Common myeloid progenitor, CD34-positive (primary cell): Measurements from ENCODE around the gene BICRA.

Source experiments
- CTCF ChIA-PET: fragments of 350-600 bp; sonication (Branson Sonifier 250); formaldehyde crosslinking; loops from one replicate; lab custom pipeline; 2021; ENCODE audit warnings: antibody characterized with exemption; lab: Charles Lee
- POLR2A ChIA-PET: fragments of 350-600 bp; sonication (Branson Sonifier 250); formaldehyde crosslinking; loops from one replicate; lab custom pipeline; 2021; ENCODE audit warnings: antibody characterized with exemption; lab: Charles Lee
- DNase-seq, 3 donors: peaks; one replicate each; pipeline versions ENCODE4 v3.0.0 to v3.0.0-alpha.2; 2013
- H3K27ac ChIP-seq, 2 experiments: 1 replicate in 1 of 2; 2 replicates in 1 of 2; pipeline ENCODE4 v1.7.0; 2013; ENCODE audit warnings: inconsistent platforms in 2 of 2, low read length in 2 of 2, mild to moderate bottlenecking in 2 of 2, low read depth in 1 of 2, moderate library complexity in 1 of 2; ENCODE audit not compliant: severe bottlenecking in 2 of 2, insufficient read depth in 1 of 2, poor library complexity in 1 of 2
- H3K27me3 ChIP-seq, 5 experiments: replicated peaks in 2 of 5; 1 replicate in 3 of 5; 2 replicates in 2 of 5; pipeline versions ENCODE4 v1.6.1 to v1.7.0; 2013; ENCODE audit warnings: low read length in 4 of 5, mild to moderate bottlenecking in 2 of 5, moderate library complexity in 2 of 5, inconsistent platforms in 1 of 5; ENCODE audit not compliant: insufficient read depth in 5 of 5, control insufficient read depth in 4 of 5
- H3K36me3 ChIP-seq, 4 experiments: 1 replicate in 2 of 4; 2 replicates in 2 of 4; pipeline versions ENCODE4 v1.6.1 to v1.7.0; 2013; ENCODE audit warnings: low read length in 3 of 4, control low read depth in 1 of 4, mild to moderate bottlenecking in 1 of 4; ENCODE audit not compliant: control insufficient read depth in 4 of 4, insufficient read depth in 4 of 4
- H3K4me1 ChIP-seq, 4 experiments: 1 replicate in 3 of 4; 2 replicates in 1 of 4; pipeline versions ENCODE4 v1.6.1 to v1.7.1; 2013; ENCODE audit warnings: low read length in 3 of 4, mild to moderate bottlenecking in 3 of 4, control low read depth in 1 of 4, inconsistent platforms in 1 of 4, moderate library complexity in 1 of 4; ENCODE audit not compliant: control insufficient read depth in 4 of 4, insufficient read depth in 4 of 4; ENCODE audit errors: control extremely low read depth in 1 of 4
- H3K4me3 ChIP-seq, 7 experiments: 1 replicate in 4 of 7; 2 replicates in 3 of 7; pipeline versions ENCODE4 v1.5.1 to v1.7.0; 2013; ENCODE audit warnings: mild to moderate bottlenecking in 7 of 7, low read length in 6 of 7, moderate library complexity in 6 of 7, inconsistent platforms in 2 of 7, low read depth in 2 of 7, control low read depth in 1 of 7; ENCODE audit not compliant: insufficient read depth in 4 of 7, control insufficient read depth in 1 of 7; ENCODE audit errors: extremely low read depth in 1 of 7
- H3K9me3 ChIP-seq, 5 experiments: 1 replicate in 4 of 5; 2 replicates in 1 of 5; pipeline versions ENCODE4 v1.6.1 to v1.7.1; 2013; ENCODE audit warnings: low read length in 4 of 5, mild to moderate bottlenecking in 2 of 5, inconsistent platforms in 1 of 5, low read depth in 1 of 5, moderate library complexity in 1 of 5; ENCODE audit not compliant: control insufficient read depth in 4 of 5, insufficient read depth in 2 of 5; ENCODE audit errors: control extremely low read depth in 1 of 5
- WGBS: methylation state at CpG from one replicate; pipeline ENCODE4 v1.1.5; 2013; ENCODE audit not compliant: insufficient coverage; 5-methylcytosine and 5-hydroxymethylcytosine counted together

BICRA gene

GRCh38 chr19:47702671-47703070 is 93.7 kb downstream of the BICRA start:
- Histone ChIP-seq H3K36me3 (peaks cover 0 to 27% (median 15%) of the 10 kb centered on the region in 4 experiments), H3K27me3 (no peaks in the 10 kb centered on the region), H3K4me3 (no peak overlapping the region), H3K9me3 (no peaks in the 10 kb centered on the region), H3K27ac (no peak overlapping the region), H3K4me1 (peaks cover 0 to 7% (median 2%) of the 10 kb centered on the region in 4 experiments)
- ChIA-PET CTCF (interaction anchor here (2.5 to 18.0 kb wide), 2 partner anchors 10 to 38 kb away, joined by 12 to 321 read pairs; partner anchors contain the start of gene NOP53), POLR2A (no interaction called here)
- WGBS = 64% methylated on average over 12 of the region's 18 CpGs
- DNase-seq = no peak

DNA sequence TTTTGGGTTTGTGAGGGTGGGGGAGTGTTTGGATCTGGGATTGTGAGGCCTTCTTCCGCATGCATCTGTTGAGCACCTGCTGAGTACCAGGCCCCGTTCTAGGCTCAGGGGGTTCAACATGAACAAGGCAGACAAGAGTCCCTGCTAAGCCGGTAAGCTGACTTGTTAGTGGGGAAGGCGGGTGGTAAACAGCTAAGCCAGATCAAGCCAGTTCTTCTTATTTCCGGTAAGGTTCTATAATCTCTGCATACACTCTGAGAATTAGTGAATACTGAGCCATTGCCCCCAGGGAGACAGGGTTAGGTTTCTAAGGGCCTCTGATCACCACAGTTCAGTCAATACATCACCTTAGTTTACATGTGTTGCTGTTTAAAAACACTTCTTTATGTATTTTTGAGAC is 94.4 kb downstream of the BICRA start:
- Histone ChIP-seq H3K4me3 (no peak overlapping the region), H3K27ac (no peak overlapping the region), H3K36me3 (peaks cover 0 to 27% (median 14%) of the 10 kb centered on the region in 4 experiments), H3K27me3 (no peaks in the 10 kb centered on the region), H3K4me1 (peaks cover 0 to 7% (median 2%) of the 10 kb centered on the region in 4 experiments), H3K9me3 (no peaks in the 10 kb centered on the region)
- ChIA-PET CTCF (interaction anchor here (1.0 to 18.0 kb wide), 4 partner anchors 9 to 267 kb away, joined by 4 to 321 read pairs (median 8); partner anchors contain the start of gene NOP53), POLR2A (no interaction called here)
- WGBS = 97% methylated on average over 4 of the region's 5 CpGs
- DNase-seq = no peak

DNA sequence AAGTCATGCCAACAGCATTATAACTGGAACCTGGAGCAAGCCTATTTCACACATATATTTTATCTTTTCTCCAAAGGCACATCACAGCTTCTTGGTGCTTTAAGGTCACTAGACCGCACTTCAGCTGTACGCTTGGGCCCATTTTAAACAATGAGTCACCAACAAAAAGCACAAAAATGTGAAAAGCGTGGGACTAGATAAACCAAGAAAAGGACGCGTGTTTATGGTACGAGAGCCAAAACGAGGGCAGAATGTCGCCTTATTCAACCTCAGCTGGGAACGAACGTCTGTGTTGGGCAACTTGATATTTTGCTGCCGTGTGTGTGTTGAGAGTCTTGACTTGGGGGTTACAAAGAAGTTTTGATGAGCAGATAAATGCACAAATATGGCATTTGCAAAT is 95.1 kb downstream of the BICRA start:
- Histone ChIP-seq H3K36me3 (peaks cover 0 to 21% (median 11%) of the 10 kb centered on the region in 4 experiments), H3K4me1 (peaks cover 0 to 7% (median 2%) of the 10 kb centered on the region in 4 experiments), H3K27ac (no peak overlapping the region), H3K27me3 (no peaks in the 10 kb centered on the region), H3K4me3 (no peak overlapping the region), H3K9me3 (no peaks in the 10 kb centered on the region)
- POLR2A ChIA-PET = no interaction called here
- CTCF ChIA-PET = interaction anchor here (1.0 to 18.0 kb wide), 6 partner anchors 8 to 271 kb away, joined by 3 to 321 read pairs (median 4); partner anchors contain the start of genes KPTN and NOP53
- no peak for DNase-seq
- 96% methylated on average over 11 of the region's 11 CpGs for WGBS

- CTCF ChIA-PET = interaction anchor here (1.0 to 18.0 kb wide), 7 partner anchors 8 to 272 kb away, joined by 3 to 321 read pairs (median 4); partner anchors contain the start of genes KPTN and NOP53
These were observed 95.7 kb downstream of the BICRA start for GRCh38 chr19:47704656-47705055.

DNA sequence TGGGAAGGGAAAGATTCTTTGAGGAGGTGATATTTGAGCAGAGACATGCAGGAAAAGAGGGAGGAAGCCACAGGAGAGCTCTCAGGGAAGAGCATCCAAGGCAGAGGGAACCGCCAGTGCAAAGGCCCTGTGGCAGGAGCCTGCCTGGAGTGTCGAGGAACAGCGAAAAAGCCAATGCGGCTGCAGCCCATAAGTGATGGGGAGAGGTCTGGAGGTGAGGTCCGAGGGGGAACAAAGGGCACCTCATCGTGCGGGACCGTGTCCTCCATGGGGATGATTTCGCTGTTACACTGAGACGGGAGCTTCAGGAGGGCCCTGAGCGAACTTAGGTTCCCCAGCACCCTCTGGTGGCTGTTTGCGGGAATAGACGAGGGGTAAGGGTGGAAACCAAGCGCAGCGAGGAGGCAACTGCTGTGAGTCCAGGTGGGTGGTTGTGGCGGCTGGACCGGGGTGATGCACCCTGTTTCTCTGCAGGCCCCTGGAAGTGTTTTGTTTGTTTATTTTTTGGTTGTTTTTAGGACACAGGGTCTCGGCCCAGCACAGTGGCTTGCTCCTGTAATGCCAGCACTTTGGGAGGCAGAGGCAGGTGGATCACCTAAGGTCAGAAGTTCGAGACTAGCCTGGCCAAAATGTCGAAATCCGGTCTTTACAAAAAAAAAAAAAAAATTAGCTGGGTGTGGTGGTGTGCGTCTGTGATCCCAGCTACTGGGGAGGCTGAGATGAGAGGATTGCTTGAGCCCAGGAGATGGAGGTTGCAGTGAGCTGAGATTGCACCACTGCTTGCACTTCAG is 98.4 kb downstream of the BICRA start:
- WGBS = 31% methylated on average over 20 of the region's 22 CpGs
- CTCF ChIA-PET = interaction anchor here (0.6 to 18.0 kb wide), 17 partner anchors 9 to 416 kb away, joined by 3 to 321 read pairs (median 4); partner anchors contain the start of gene NOP53
- DNase-seq = peak; percentile 71 to 91 (median 83)
- Histone ChIP-seq H3K36me3 (peaks cover 0 to 4% (median under 1%) of the 10 kb centered on the region in 4 experiments), H3K4me3 (no peak overlapping the region), H3K4me1 (peaks cover 0 to 5% (median 2%) of the 10 kb centered on the region in 4 experiments), H3K27ac (no peak overlapping the region), H3K27me3 (no peaks in the 10 kb centered on the region), H3K9me3 (no peaks in the 10 kb centered on the region)
- POLR2A ChIA-PET = interaction anchor here (0.7 to 1.0 kb wide), 2 partner anchors 38 to 263 kb away, joined by 3 read pairs; partner anchors contain the start of gene NOP53

More at GRCh38 chr19:47704656-47705055, 95.7 kb downstream of the BICRA start:
- Histone ChIP-seq H3K9me3 (no peaks in the 10 kb centered on the region), H3K4me3 (no peak overlapping the region), H3K4me1 (peaks cover 0 to 7% (median 2%) of the 10 kb centered on the region in 4 experiments), H3K27me3 (no peaks in the 10 kb centered on the region), H3K36me3 (peaks cover 0 to 17% (median 9%) of the 10 kb centered on the region in 4 experiments), H3K27ac (no peak overlapping the region)
- POLR2A ChIA-PET = no interaction called here
- no peak for DNase-seq
- WGBS = 95% methylated on average over 2 of the region's 3 CpGs

DNA sequence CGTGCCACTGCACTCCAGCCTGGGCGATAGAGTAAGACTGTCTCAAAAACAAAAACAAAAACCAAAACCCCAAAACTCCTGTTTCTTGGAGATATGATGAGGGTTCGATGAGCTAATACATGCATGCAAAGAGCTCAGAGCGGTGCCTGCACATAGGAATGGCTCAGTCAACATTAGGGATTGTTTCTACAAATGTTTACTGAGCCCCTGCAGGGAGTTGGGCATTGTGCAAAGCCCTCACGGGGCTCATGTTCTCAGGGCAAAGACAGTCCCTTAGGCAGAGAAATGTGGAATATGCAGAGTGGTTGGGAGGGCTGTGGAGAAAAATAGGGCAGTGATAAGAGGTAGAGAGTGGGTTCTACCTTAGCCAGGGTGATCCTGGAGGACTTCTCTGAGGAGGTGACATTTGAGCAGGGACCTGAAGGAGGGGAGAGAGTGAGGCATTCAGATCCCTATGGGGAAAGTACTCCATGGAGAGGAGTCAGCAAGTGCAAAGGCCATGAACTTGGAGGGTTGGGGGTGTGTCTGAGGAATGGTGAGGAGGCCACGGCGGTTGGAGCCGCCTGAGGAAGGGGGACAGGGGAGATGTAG is 102.8 kb downstream of the BICRA start:
- Histone ChIP-seq H3K4me1 (peaks cover 0 to 6% (median 3%) of the 10 kb centered on the region in 4 experiments), H3K27me3 (no peaks in the 10 kb centered on the region), H3K4me3 (no peak overlapping the region), H3K27ac (no peak overlapping the region), H3K36me3 (peaks cover 0 to 9% (median 2%) of the 10 kb centered on the region in 4 experiments), H3K9me3 (peaks cover 0 to 3% (median 0%) of the 10 kb centered on the region in 5 experiments)
- POLR2A ChIA-PET = interaction anchor here (3.1 kb wide), 1 partner anchor 32 kb away, joined by 11 read pairs; no protein-coding TSS in a partner anchor
- 89% methylated on average over 3 of the region's 8 CpGs for WGBS
- no peak for DNase-seq
- CTCF ChIA-PET = interaction anchor here (0.5 to 18.0 kb wide), 13 partner anchors 8 to 279 kb away, joined by 3 to 321 read pairs (median 5); partner anchors contain the start of gene NOP53
